Measurements from ENCODE around the gene POMT1.

Gene POMT1

DNA sequence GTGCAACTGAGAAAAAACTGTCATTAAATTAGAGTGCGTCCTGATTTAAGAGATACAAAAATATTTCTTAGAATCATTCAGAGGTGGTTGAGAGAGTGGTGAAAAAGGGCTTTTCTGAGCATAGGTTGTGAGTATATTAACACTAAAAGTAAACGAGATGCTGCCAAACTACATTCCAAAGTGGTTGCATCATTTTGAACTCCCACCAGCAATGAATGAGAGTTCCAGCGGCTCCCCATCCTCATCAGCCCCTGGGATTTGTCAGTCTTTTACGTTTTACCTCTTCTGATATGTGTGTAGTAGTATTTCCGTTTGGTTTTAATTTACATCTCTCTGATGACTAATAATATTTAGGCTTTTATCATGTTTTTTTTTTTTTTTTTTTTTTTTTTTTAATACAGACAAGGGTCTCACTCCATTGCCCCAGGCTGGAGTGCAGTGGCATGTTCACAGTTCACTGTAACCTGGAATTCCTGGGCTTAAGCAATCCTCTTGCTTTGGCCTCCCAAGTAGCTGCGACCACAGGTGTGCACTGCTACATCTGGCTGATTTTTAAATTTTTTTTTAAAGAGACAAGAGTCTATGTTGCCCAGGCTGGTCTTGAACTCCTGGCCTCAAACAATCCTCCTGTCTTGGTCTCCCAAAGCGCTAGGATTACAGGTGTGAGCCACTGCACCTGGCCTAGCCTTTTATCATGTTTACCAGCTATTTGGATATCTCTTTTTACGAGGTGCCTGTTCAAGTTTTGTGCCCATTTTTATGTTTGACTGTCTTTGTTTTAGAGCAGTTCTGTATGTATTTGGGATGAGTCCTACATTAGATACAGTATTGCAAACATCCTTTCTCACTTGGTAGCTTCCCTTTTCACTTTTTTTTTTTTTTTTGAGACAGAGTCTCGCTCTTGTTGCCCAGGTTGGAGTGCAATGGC, 59.6 kb downstream of the POMT1 start:
- TF ChIP-seq GLIS3 (CRISPR knock-in tag; IDR thresholded peaks at IDR 0.05) (no peak), SNAI2 (CRISPR knock-in tag; IDR thresholded peaks at IDR 0.05) (no peak), ESRRG (CRISPR knock-in tag; IDR thresholded peaks at IDR 0.05) (no peak), ZC3H10 (CRISPR knock-in tag; IDR thresholded peaks at IDR 0.05) (no peak), TOX (CRISPR knock-in tag; IDR thresholded peaks at IDR 0.05; ENCODE audit: borderline replicate concordance) (no peak), CSDC2 (CRISPR knock-in tag; IDR thresholded peaks at IDR 0.05) (no peak), ARNTL (CRISPR knock-in tag; IDR thresholded peaks at IDR 0.05; ENCODE audit: borderline replicate concordance, low read depth) (no peak), OSR1 (CRISPR knock-in tag; IDR thresholded peaks at IDR 0.05) (no peak), ZNF8 (CRISPR knock-in tag; IDR thresholded peaks at IDR 0.05) (no peak), ZNF70 (CRISPR knock-in tag; IDR thresholded peaks at IDR 0.05) (no peak), PPARA (CRISPR knock-in tag; IDR thresholded peaks at IDR 0.05; ENCODE audit: borderline replicate concordance) (no peak), ZFP3 (CRISPR knock-in tag; IDR thresholded peaks at IDR 0.05) (no peak), ZFP30 (CRISPR knock-in tag; IDR thresholded peaks at IDR 0.05) (no peak)
- TF ChIP-seq, protein P1, sequence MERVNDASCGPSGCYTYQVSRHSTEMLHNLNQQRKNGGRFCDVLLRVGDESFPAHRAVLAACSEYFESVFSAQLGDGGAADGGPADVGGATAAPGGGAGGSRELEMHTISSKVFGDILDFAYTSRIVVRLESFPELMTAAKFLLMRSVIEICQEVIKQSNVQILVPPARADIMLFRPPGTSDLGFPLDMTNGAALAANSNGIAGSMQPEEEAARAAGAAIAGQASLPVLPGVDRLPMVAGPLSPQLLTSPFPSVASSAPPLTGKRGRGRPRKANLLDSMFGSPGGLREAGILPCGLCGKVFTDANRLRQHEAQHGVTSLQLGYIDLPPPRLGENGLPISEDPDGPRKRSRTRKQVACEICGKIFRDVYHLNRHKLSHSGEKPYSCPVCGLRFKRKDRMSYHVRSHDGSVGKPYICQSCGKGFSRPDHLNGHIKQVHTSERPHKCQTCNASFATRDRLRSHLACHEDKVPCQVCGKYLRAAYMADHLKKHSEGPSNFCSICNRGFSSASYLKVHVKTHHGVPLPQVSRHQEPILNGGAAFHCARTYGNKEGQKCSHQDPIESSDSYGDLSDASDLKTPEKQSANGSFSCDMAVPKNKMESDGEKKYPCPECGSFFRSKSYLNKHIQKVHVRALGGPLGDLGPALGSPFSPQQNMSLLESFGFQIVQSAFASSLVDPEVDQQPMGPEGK (CRISPR knock-in tag; IDR thresholded peaks at IDR 0.05; ENCODE audit: borderline replicate concordance) = no peak
- TF ChIP-seq, protein P2, sequence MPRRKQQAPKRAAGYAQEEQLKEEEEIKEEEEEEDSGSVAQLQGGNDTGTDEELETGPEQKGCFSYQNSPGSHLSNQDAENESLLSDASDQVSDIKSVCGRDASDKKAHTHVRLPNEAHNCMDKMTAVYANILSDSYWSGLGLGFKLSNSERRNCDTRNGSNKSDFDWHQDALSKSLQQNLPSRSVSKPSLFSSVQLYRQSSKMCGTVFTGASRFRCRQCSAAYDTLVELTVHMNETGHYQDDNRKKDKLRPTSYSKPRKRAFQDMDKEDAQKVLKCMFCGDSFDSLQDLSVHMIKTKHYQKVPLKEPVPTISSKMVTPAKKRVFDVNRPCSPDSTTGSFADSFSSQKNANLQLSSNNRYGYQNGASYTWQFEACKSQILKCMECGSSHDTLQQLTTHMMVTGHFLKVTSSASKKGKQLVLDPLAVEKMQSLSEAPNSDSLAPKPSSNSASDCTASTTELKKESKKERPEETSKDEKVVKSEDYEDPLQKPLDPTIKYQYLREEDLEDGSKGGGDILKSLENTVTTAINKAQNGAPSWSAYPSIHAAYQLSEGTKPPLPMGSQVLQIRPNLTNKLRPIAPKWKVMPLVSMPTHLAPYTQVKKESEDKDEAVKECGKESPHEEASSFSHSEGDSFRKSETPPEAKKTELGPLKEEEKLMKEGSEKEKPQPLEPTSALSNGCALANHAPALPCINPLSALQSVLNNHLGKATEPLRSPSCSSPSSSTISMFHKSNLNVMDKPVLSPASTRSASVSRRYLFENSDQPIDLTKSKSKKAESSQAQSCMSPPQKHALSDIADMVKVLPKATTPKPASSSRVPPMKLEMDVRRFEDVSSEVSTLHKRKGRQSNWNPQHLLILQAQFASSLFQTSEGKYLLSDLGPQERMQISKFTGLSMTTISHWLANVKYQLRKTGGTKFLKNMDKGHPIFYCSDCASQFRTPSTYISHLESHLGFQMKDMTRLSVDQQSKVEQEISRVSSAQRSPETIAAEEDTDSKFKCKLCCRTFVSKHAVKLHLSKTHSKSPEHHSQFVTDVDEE (CRISPR knock-in tag; IDR thresholded peaks at IDR 0.05) = no peak
- no peak for ATAC-seq

DNA sequence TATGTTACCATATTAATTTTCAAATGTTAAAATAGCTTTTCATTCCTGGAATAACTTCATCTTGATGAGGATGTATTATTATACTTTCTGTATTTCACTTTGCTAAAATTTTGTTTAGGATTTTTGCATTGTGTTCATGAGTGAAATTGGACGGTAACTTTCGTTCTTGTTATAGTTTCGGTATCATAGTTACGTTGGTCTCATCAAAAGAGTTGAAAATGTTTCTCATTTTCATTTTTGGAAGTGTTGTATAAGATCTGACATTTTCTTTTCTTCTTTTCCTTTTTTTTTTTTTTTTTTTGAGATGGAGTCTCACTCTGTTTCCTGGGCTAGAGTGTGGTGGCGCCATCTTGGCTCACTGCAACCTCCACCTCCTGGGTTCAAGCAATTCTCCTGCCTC, 62.7 kb downstream of the POMT1 start:
- TF ChIP-seq CSDC2 (CRISPR knock-in tag; IDR thresholded peaks at IDR 0.05) (no peak), ISL1 (CRISPR knock-in tag; IDR thresholded peaks at IDR 0.05) (no peak), TCF4 (CRISPR knock-in tag; IDR thresholded peaks at IDR 0.05; ENCODE audit: borderline replicate concordance) (no peak), BACH2 (CRISPR knock-in tag; IDR thresholded peaks at IDR 0.05; ENCODE audit: borderline replicate concordance) (no peak), TOX (CRISPR knock-in tag; IDR thresholded peaks at IDR 0.05; ENCODE audit: borderline replicate concordance) (no peak), RARB (CRISPR knock-in tag; IDR thresholded peaks at IDR 0.05) (no peak), ZC3H10 (CRISPR knock-in tag; IDR thresholded peaks at IDR 0.05) (no peak), ZNF565 (CRISPR knock-in tag; conservative IDR thresholded peaks at IDR 0.05; ENCODE audit: low read depth) (no peak), ZNF8 (CRISPR knock-in tag; IDR thresholded peaks at IDR 0.05) (no peak), SNAI2 (CRISPR knock-in tag; IDR thresholded peaks at IDR 0.05) (no peak), GLIS3 (CRISPR knock-in tag; IDR thresholded peaks at IDR 0.05) (no peak), ZFP3 (CRISPR knock-in tag; IDR thresholded peaks at IDR 0.05) (no peak), ARNTL (CRISPR knock-in tag; IDR thresholded peaks at IDR 0.05; ENCODE audit: borderline replicate concordance, low read depth) (no peak), PPARA (CRISPR knock-in tag; IDR thresholded peaks at IDR 0.05; ENCODE audit: borderline replicate concordance) (no peak)
- TF ChIP-seq, protein P2 (CRISPR knock-in tag; IDR thresholded peaks at IDR 0.05) = no peak
- TF ChIP-seq, protein P3, sequence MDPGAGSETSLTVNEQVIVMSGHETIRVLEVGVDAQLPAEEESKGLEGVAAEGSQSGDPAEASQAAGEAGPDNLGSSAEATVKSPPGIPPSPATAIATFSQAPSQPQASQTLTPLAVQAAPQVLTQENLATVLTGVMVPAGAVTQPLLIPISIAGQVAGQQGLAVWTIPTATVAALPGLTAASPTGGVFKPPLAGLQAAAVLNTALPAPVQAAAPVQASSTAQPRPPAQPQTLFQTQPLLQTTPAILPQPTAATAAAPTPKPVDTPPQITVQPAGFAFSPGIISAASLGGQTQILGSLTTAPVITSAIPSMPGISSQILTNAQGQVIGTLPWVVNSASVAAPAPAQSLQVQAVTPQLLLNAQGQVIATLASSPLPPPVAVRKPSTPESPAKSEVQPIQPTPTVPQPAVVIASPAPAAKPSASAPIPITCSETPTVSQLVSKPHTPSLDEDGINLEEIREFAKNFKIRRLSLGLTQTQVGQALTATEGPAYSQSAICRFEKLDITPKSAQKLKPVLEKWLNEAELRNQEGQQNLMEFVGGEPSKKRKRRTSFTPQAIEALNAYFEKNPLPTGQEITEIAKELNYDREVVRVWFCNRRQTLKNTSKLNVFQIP (CRISPR knock-in tag; IDR thresholded peaks at IDR 0.05; ENCODE audit: borderline replicate concordance, low read depth) = no peak
- TF ChIP-seq, protein P4, sequence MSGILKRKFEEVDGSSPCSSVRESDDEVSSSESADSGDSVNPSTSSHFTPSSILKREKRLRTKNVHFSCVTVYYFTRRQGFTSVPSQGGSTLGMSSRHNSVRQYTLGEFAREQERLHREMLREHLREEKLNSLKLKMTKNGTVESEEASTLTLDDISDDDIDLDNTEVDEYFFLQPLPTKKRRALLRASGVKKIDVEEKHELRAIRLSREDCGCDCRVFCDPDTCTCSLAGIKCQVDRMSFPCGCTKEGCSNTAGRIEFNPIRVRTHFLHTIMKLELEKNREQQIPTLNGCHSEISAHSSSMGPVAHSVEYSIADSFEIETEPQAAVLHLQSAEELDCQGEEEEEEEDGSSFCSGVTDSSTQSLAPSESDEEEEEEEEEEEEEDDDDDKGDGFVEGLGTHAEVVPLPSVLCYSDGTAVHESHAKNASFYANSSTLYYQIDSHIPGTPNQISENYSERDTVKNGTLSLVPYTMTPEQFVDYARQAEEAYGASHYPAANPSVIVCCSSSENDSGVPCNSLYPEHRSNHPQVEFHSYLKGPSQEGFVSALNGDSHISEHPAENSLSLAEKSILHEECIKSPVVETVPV (CRISPR knock-in tag; IDR thresholded peaks at IDR 0.05) = no peak
- TF ChIP-seq, protein P5, sequence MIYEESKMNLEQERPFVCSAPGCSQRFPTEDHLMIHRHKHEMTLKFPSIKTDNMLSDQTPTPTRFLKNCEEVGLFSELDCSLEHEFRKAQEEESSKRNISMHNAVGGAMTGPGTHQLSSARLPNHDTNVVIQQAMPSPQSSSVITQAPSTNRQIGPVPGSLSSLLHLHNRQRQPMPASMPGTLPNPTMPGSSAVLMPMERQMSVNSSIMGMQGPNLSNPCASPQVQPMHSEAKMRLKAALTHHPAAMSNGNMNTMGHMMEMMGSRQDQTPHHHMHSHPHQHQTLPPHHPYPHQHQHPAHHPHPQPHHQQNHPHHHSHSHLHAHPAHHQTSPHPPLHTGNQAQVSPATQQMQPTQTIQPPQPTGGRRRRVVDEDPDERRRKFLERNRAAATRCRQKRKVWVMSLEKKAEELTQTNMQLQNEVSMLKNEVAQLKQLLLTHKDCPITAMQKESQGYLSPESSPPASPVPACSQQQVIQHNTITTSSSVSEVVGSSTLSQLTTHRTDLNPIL (CRISPR knock-in tag; IDR thresholded peaks at IDR 0.05; ENCODE audit: low read depth) = no peak

More for the DNA sequence above, 62.7 kb downstream of the POMT1 start:
- no peak for ATAC-seq
